22Rv1 (cell line): ENCODE results near the gene DSCAML1.

Source experiments
- H3K27ac ChIP-seq: fragments of 450-650 bp; 2 replicates; pipeline ENCODE4 v1.5.1; 2017
- CTCF ChIP-seq: fragments of 450-650 bp; IDR thresholded peaks from 2 replicates; pipeline ENCODE4 v1.5.1; 2017; ENCODE audit warnings: mild to moderate bottlenecking
- ZFX ChIP-seq: fragments of 450-650 bp; IDR thresholded peaks from 2 replicates; pipeline ENCODE4 v1.6.1; 2017; ENCODE audit warnings: antibody characterized with exemption, borderline replicate concordance

DSCAML1 gene

GRCh38 chr11:117712530-117712929 lies 84.5 kb downstream of the DSCAML1 start:
- no peak overlapping the region for H3K27ac ChIP-seq
- TF ChIP-seq ZFX (no peak), CTCF (no peak)

- no peak overlapping the region for H3K27ac ChIP-seq
- no peak for TF ChIP-seq CTCF
- no peak for TF ChIP-seq ZFX
Observed at GRCh38 chr11:117711331-117711730, 85.7 kb downstream of the DSCAML1 start.

GRCh38 chr11:117710211-117710610 lies 86.8 kb downstream of the DSCAML1 start:
- TF ChIP-seq CTCF: no peak
- no peak for TF ChIP-seq ZFX
- no peak overlapping the region for H3K27ac ChIP-seq

- H3K27ac ChIP-seq: no peak overlapping the region
- TF ChIP-seq ZFX: no peak
- no peak for TF ChIP-seq CTCF
Observed at GRCh38 chr11:117706322-117706814, 90.6 kb downstream of the DSCAML1 start.

GRCh38 chr11:117705866-117706265 lies 91.2 kb downstream of the DSCAML1 start:
- TF ChIP-seq ZFX: no peak
- TF ChIP-seq CTCF: no peak
- no peak overlapping the region for H3K27ac ChIP-seq

GRCh38 chr11:117704395-117705100 lies 92.5 kb downstream of the DSCAML1 start:
- TF ChIP-seq CTCF (no peak), ZFX (no peak)

GRCh38 chr11:117702946-117703598 lies 93.9 kb downstream of the DSCAML1 start:
- TF ChIP-seq ZFX (no peak), CTCF (no peak)

More at GRCh38 chr11:117704395-117705100, 92.5 kb downstream of the DSCAML1 start:
- no peak overlapping the region for H3K27ac ChIP-seq

More at GRCh38 chr11:117702946-117703598, 93.9 kb downstream of the DSCAML1 start:
- no peak overlapping the region for H3K27ac ChIP-seq
